ENCODE measurements around the gene MRPL57.
"Not testable (repeated sequence)": the region's sequence is repeated elsewhere in the genome, so short reads cannot be mapped to it uniquely, and the experiment has no call there.

The MRPL57 gene

DNA sequence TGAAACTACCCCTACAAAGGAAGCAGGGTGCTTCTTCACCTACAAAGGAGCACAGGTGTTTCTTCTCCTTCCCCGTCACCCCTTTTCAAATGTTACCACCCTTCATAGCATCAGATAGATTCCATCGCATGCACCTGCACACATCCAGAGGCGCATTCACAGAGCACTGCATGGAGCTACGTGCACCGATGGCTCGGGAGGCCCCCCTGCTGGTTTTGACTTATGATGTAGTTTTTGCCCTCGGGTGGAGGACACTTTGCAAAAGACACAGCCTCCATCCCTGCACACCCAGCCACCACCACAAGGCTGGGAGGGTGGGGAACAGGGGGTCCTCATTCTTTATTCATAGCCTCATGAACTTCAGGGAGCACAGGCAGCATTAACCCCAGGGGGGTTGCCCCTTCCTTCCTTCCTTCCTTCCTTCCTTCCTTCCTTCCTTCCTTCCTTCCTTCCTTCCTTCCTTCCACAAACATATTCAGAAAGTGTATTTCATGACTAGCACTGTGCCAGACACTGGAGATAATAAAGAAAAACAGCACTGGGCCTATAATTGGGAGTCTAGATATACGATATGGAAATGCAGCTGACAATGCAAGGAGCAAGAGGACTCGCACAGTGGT is 21.3 kb downstream of the MRPL57 start:
- not testable (repeated sequence) for DNase-seq; H2AFZ ChIP-seq (ENCODE audit: low read length); H3K27ac ChIP-seq (ENCODE audit: low read length); H3K79me2 ChIP-seq (ENCODE audit: low read length); H3K9me2 ChIP-seq (replicated peaks; ENCODE audit: insufficient read depth, low read length); H3K4me1 ChIP-seq (ENCODE audit: low read length); H4K20me1 ChIP-seq (ENCODE audit: insufficient read depth, low read length); H3K9ac ChIP-seq (ENCODE audit: low read length); H3K4me3 ChIP-seq (ENCODE audit: low read length); H3F3A ChIP-seq (ENCODE audit: insufficient read depth, low read length); H3K9me3 ChIP-seq (replicated peaks; ENCODE audit: insufficient read depth, low read length); H3K36me3 ChIP-seq (replicated peaks; ENCODE audit: insufficient read depth, low read length); H3K4me2 ChIP-seq (ENCODE audit: low read depth, low read length); H3K27me3 ChIP-seq (replicated peaks; ENCODE audit: insufficient read depth, low read length)

DNA sequence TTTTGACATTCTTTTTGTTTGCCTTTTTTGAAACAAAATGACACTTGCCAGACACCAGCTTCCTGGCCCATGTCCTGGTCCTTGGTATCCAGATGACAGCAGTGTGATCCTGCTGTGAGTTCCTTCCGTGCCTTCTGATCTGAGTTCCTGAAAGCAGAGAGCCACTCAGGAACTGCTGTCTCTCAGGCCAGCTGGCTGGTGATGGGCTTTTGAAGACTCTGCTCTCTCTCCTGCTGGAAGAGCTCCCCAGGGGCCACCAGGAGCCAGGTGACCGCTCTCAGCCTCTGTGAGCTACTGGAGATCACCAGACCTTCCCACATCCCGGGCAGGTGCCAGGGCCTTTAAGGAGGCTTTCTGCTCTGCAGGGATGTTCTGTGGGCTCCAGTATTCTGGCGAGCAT is 21.9 kb downstream of the MRPL57 start:
- H3K9me3 ChIP-seq (replicated peaks; ENCODE audit: insufficient read depth, low read length); H3F3A ChIP-seq (ENCODE audit: insufficient read depth, low read length); H3K4me1 ChIP-seq (ENCODE audit: low read length); DNase-seq; H3K9me2 ChIP-seq (replicated peaks; ENCODE audit: insufficient read depth, low read length); H3K36me3 ChIP-seq (replicated peaks; ENCODE audit: insufficient read depth, low read length); H3K79me2 ChIP-seq (ENCODE audit: low read length); H3K4me2 ChIP-seq (ENCODE audit: low read depth, low read length); H4K20me1 ChIP-seq (ENCODE audit: insufficient read depth, low read length); H3K27me3 ChIP-seq (replicated peaks; ENCODE audit: insufficient read depth, low read length); H3K27ac ChIP-seq (ENCODE audit: low read length); H2AFZ ChIP-seq (ENCODE audit: low read length); H3K9ac ChIP-seq (ENCODE audit: low read length); H3K4me3 ChIP-seq (ENCODE audit: low read length): not testable (repeated sequence)

DNA sequence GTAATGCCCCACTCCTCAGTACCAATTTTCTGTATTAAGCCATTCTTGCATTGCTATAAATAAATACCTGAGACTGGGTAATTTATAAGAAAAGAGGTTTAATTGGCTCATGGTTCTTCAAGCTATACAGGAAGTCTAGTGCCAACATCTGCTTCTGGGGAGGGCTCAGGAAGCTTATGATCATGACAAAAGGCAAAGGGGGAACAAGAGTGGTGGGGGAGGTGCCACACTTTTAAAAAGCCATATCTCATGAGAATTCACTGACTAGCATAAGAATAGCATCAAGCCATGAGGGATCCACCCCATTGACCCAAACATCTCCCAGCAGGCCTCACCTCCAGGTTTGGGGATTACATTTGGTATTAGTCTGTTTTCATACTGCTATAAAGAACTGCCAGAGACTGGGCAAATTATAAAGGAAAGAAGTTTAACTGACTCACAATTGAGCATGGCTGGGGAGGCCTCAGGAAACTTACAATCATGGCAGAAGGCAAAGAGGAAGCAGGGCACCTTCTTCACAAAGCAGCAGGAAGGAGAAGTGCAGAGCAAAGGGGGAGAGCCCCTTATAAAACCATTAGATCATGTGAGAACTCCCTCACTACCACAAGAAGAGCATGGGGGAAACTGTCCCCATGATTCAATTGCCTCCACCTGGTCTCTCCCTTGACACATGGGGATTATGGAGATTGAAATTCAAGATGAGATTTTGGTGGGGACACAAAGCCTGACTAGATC is 25.2 kb downstream of the MRPL57 start:
- H2AFZ ChIP-seq (ENCODE audit: low read length); DNase-seq; H3F3A ChIP-seq (ENCODE audit: insufficient read depth, low read length); H3K27me3 ChIP-seq (replicated peaks; ENCODE audit: insufficient read depth, low read length); H3K36me3 ChIP-seq (replicated peaks; ENCODE audit: insufficient read depth, low read length); H3K27ac ChIP-seq (ENCODE audit: low read length); H3K9me3 ChIP-seq (replicated peaks; ENCODE audit: insufficient read depth, low read length); H3K4me2 ChIP-seq (ENCODE audit: low read depth, low read length); H4K20me1 ChIP-seq (ENCODE audit: insufficient read depth, low read length); H3K79me2 ChIP-seq (ENCODE audit: low read length); H3K4me3 ChIP-seq (ENCODE audit: low read length); H3K9ac ChIP-seq (ENCODE audit: low read length); H3K9me2 ChIP-seq (replicated peaks; ENCODE audit: insufficient read depth, low read length): not testable (repeated sequence)
- H3K4me1 ChIP-seq (ENCODE audit: low read length): peaks cover 12% of the 10 kb centered on the region

DNA sequence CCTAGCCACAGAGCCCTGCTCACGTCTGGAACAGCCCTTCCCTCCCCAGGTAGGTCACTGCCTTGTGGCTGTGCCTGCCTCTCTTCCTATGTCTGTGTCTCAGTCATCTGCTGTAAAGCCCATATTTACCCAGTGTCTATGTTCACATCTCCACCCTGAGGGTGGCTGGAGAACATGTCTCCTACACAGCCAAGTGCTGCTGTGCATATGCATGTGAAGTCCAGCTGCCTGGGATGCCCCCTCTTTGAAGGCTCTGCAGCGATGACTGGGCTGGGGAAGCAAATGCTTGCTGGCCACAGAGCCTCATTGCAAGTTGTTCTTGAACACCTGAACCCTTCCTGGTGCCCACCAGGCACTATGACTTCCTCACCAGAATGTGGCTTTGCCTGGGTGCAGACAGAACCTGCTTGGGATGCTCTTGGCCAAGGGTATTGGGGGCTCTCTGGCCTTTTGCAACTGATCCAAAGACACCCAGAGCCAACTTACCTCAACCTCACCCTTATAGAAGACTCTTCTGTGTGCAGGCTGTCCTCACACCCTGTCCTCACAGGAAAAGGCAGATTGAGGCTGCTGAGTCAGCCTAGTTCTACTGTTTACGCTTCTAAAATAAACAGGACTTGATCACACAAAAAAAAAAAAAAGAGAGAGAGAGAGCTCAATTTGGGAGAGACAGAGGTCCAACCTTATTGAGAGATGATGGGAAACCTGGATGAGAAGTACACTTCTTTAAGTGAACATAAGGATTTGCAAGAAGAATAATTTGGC is 26.5 kb downstream of the MRPL57 start:
- no peak overlapping the region for H2AFZ ChIP-seq (ENCODE audit: low read length)
- H3K27me3 ChIP-seq (replicated peaks; ENCODE audit: insufficient read depth, low read length): no peaks in the 10 kb centered on the region
- H3F3A ChIP-seq (ENCODE audit: insufficient read depth, low read length): no peaks in the 10 kb centered on the region
- DNase-seq: peak; percentile 44
- H3K9me2 ChIP-seq (replicated peaks; ENCODE audit: insufficient read depth, low read length): no peaks in the 10 kb centered on the region
- H3K27ac ChIP-seq (ENCODE audit: low read length): peak overlapping the region; percentile 44; the same call in 1 of the 2 replicates
- peaks cover 12% of the 10 kb centered on the region for H3K4me1 ChIP-seq (ENCODE audit: low read length)
- H3K4me3 ChIP-seq (ENCODE audit: low read length): no peak overlapping the region
- H3K79me2 ChIP-seq (ENCODE audit: low read length): no peaks in the 10 kb centered on the region
- no peaks in the 10 kb centered on the region for H4K20me1 ChIP-seq (ENCODE audit: insufficient read depth, low read length)
- no peaks in the 10 kb centered on the region for H3K36me3 ChIP-seq (replicated peaks; ENCODE audit: insufficient read depth, low read length)
- TF ChIP-seq, protein P1, sequence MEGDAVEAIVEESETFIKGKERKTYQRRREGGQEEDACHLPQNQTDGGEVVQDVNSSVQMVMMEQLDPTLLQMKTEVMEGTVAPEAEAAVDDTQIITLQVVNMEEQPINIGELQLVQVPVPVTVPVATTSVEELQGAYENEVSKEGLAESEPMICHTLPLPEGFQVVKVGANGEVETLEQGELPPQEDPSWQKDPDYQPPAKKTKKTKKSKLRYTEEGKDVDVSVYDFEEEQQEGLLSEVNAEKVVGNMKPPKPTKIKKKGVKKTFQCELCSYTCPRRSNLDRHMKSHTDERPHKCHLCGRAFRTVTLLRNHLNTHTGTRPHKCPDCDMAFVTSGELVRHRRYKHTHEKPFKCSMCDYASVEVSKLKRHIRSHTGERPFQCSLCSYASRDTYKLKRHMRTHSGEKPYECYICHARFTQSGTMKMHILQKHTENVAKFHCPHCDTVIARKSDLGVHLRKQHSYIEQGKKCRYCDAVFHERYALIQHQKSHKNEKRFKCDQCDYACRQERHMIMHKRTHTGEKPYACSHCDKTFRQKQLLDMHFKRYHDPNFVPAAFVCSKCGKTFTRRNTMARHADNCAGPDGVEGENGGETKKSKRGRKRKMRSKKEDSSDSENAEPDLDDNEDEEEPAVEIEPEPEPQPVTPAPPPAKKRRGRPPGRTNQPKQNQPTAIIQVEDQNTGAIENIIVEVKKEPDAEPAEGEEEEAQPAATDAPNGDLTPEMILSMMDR (IDR thresholded peaks at IDR 0.05; ENCODE audit: low read length): no peak
- no peak for TF ChIP-seq EZH2 (optimal IDR thresholded peaks at IDR 0.05; ENCODE audit: low read depth, low read length)
- no peak for TF ChIP-seq EZH2phosphoT487 (IDR thresholded peaks at IDR 0.05; ENCODE audit: low read length)
- no peaks in the 10 kb centered on the region for H3K9me3 ChIP-seq (replicated peaks; ENCODE audit: insufficient read depth, low read length)
- H3K4me2 ChIP-seq (ENCODE audit: low read depth, low read length): peak overlapping the region; percentile 13; the same call in 1 of the 2 replicates
- no peak overlapping the region for H3K9ac ChIP-seq (ENCODE audit: low read length)

All from MM.1S (cell line).